ENCODE measurements around the gene AKAP6.

Gene AKAP6

DNA sequence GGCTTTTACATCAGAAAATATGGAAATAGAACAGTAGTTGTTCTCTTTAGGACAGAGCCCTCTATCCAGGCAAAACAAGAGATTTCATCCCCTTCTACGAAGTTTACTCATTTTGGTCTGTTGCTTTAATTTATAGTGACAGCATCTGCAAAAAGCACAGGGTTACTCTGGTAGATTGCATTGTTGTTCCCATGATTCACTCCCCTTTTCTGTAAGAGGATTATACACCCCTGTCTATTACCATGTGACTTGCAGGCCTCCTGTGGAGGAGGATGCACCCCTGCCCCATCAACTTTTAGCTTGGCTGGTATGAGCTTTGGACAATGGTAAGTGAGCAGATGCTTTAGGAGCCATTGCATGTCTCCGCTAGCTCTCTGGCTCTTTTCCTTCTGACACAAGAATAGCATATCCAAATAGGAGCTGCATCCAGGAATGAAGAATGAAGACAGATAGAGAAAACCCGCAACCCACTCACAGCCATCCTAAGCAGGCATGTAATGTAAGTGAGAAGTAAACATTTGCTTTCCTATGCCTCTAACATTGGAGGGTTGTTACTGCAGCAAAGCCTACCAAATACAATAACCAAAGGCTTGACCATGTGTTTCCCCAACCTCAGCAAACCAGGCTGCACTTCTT lies 304.2 kb downstream of the AKAP6 start:
- Histone ChIP-seq H3K4me1 (ENCODE audit: control insufficient read depth, low read length) (no peaks in the 10 kb centered on the region), H3K79me2 (ENCODE audit: control insufficient read depth, low read length) (no peaks in the 10 kb centered on the region), H3K4me3 (ENCODE audit: low read length) (no peak overlapping the region), H3K9me3 (ENCODE audit: control insufficient read depth, insufficient read depth, low read length) (no peaks in the 10 kb centered on the region), H3K4me2 (ENCODE audit: low read length) (no peak overlapping the region), H3F3A (ENCODE audit: control insufficient read depth, insufficient read depth) (no peaks in the 10 kb centered on the region), H4K20me1 (ENCODE audit: control insufficient read depth, insufficient read depth, low read depth, low read length) (no peaks in the 10 kb centered on the region), H3K36me3 (ENCODE audit: control insufficient read depth, low read length) (no peaks in the 10 kb centered on the region), H3K27ac (ENCODE audit: low read depth, low read length) (no peak overlapping the region), H3K9me2 (replicated peaks; ENCODE audit: control insufficient read depth, low read length) (no peaks in the 10 kb centered on the region), H3K27me3 (ENCODE audit: control insufficient read depth, low read length) (no peaks in the 10 kb centered on the region)
- no peak for TF ChIP-seq EZH2phosphoT487 (IDR thresholded peaks at IDR 0.05; ENCODE audit: borderline replicate concordance, low read length)
- TF ChIP-seq CTCF (IDR thresholded peaks at IDR 0.05; ENCODE audit: low read depth, low read length, poor library complexity, severe bottlenecking): no peak

DNA sequence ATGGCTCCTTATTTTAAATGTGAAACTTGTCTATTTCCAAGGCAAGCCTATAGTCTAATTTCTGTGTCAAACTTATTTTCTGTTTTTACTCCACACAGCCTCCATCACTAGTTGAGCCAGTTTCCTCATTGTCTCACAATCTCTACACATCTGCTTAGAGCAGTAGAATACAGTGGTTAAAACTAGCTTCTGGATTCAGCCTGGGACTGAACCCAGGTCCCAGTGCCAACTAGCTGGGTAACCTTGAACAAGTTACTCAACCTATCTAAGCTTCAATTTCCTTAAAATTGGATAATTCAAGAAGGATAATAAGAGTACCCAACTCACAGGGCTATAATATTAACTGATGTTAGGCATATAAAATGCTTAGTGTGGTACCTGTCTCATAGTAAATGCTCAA lies 304.8 kb downstream of the AKAP6 start:
- H3K4me3 ChIP-seq (ENCODE audit: low read length): no peak overlapping the region
- no peaks in the 10 kb centered on the region for H4K20me1 ChIP-seq (ENCODE audit: control insufficient read depth, insufficient read depth, low read depth, low read length)
- H3K4me1 ChIP-seq (ENCODE audit: control insufficient read depth, low read length): no peaks in the 10 kb centered on the region
- H3K79me2 ChIP-seq (ENCODE audit: control insufficient read depth, low read length): no peaks in the 10 kb centered on the region
- no peaks in the 10 kb centered on the region for H3K9me3 ChIP-seq (ENCODE audit: control insufficient read depth, insufficient read depth, low read length)
- no peak overlapping the region for H3K27ac ChIP-seq (ENCODE audit: low read depth, low read length)
- H3K4me2 ChIP-seq (ENCODE audit: low read length): no peak overlapping the region
- H3K9me2 ChIP-seq (replicated peaks; ENCODE audit: control insufficient read depth, low read length): no peaks in the 10 kb centered on the region
- no peaks in the 10 kb centered on the region for H3K36me3 ChIP-seq (ENCODE audit: control insufficient read depth, low read length)
- no peaks in the 10 kb centered on the region for H3F3A ChIP-seq (ENCODE audit: control insufficient read depth, insufficient read depth)
- no peaks in the 10 kb centered on the region for H3K27me3 ChIP-seq (ENCODE audit: control insufficient read depth, low read length)
- TF ChIP-seq CTCF (IDR thresholded peaks at IDR 0.05; ENCODE audit: low read depth, low read length, poor library complexity, severe bottlenecking) (no peak), EZH2phosphoT487 (IDR thresholded peaks at IDR 0.05; ENCODE audit: borderline replicate concordance, low read length) (no peak)

DNA sequence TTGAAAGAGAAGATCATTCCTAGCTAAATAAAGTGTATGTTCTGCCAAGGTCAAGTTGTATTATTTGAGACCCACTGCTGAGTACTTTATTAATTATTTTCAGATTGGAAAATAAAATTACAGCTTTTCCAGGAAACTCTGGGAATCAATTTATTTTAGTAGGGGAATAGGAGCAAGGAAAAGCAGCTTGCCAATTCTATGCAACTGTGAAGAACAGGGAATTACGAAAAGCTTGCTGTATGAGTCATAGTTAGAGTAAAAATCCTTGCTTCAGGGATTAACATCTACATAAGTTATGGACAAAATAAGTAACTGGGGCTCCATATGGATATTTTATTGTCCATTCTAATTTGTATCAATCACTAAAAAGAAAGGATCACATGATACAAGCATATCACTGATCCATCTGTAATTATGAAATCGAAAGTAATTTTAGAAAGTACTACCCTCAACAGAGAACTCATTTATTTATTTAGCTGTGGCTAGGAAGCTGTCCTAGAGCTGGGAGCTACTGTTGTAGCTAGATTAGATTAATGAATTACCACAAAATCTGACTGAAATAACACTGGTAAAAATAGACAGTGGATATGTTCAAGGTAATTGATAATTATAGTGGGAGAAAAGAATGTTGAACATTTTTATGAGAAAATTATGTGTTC lies 306.1 kb downstream of the AKAP6 start:
- no peak overlapping the region for H3K27ac ChIP-seq (ENCODE audit: low read depth, low read length)
- no peaks in the 10 kb centered on the region for H4K20me1 ChIP-seq (ENCODE audit: control insufficient read depth, insufficient read depth, low read depth, low read length)
- H3F3A ChIP-seq (ENCODE audit: control insufficient read depth, insufficient read depth): no peaks in the 10 kb centered on the region
- no peaks in the 10 kb centered on the region for H3K9me3 ChIP-seq (ENCODE audit: control insufficient read depth, insufficient read depth, low read length)
- no peaks in the 10 kb centered on the region for H3K4me1 ChIP-seq (ENCODE audit: control insufficient read depth, low read length)
- H3K79me2 ChIP-seq (ENCODE audit: control insufficient read depth, low read length): no peaks in the 10 kb centered on the region
- no peaks in the 10 kb centered on the region for H3K36me3 ChIP-seq (ENCODE audit: control insufficient read depth, low read length)
- no peaks in the 10 kb centered on the region for H3K9me2 ChIP-seq (replicated peaks; ENCODE audit: control insufficient read depth, low read length)
- no peak overlapping the region for H3K4me3 ChIP-seq (ENCODE audit: low read length)
- H3K27me3 ChIP-seq (ENCODE audit: control insufficient read depth, low read length): no peaks in the 10 kb centered on the region
- H3K4me2 ChIP-seq (ENCODE audit: low read length): no peak overlapping the region
- TF ChIP-seq CTCF (IDR thresholded peaks at IDR 0.05; ENCODE audit: low read depth, low read length, poor library complexity, severe bottlenecking) (no peak), EZH2phosphoT487 (IDR thresholded peaks at IDR 0.05; ENCODE audit: borderline replicate concordance, low read length) (no peak)
